Panc1 (cell line): ENCODE measurements around the gene KIAA1217. TPM values are rescaled to one million over a fixed set of nuclear protein-coding genes. Genes with fewer than 3 reads are reported as not detected.

ENCODE experiments used
- ATAC-seq: fragments of 200-7000 bp; cut with Tn5 transposase; 2 replicates; pipeline ENCODE4 v1.9.1; 2020; ENCODE audit warnings: mild to moderate bottlenecking, moderate library complexity
- BruUV-seq: library from RNA; stranded (reverse); fragments of 400-500 nt; replicated peaks from 2 replicates; lab custom pipeline; 2021; lab: Mats Ljungman, UMichigan
- CTCF ChIA-PET: fragments of 300-600 bp; sonication (Branson Sonifier 250); formaldehyde crosslinking; loops from one replicate; lab custom pipeline; 2022; ENCODE audit warnings: antibody characterized with exemption; lab: Charles Lee
- POLR2A ChIA-PET: fragments of 300-600 bp; sonication (Branson Sonifier 250); formaldehyde crosslinking; loops from one replicate; lab custom pipeline; 2022; ENCODE audit warnings: antibody characterized with exemption; lab: Charles Lee
- DNase-seq: peaks from one replicate; pipeline ENCODE4 v3.0.0-alpha.2; 2010; ENCODE audit warnings: low read depth, low spot score
- H3K27ac ChIP-seq: 2 replicates; pipeline ENCODE4 v1.5.1; 2011; ENCODE audit warnings: mild to moderate bottlenecking, low read length, inconsistent platforms
- H3K27me3 ChIP-seq: fragments of 200-500 bp; sonication (Bioruptor generic); 2 replicates; pipeline ENCODE4 v1.6.0; 2014; ENCODE audit warnings: low read length, inconsistent platforms; ENCODE audit not compliant: control insufficient read depth, insufficient read depth
- H3K36me3 ChIP-seq: fragments of 200-500 bp; sonication (Bioruptor generic); 2 replicates; pipeline ENCODE4 v1.5.1; 2014; ENCODE audit warnings: inconsistent platforms, mild to moderate bottlenecking, low read length, moderate library complexity; ENCODE audit not compliant: control insufficient read depth, insufficient read depth
- H3K4me1 ChIP-seq: 2 replicates; pipeline ENCODE4 v1.5.1; 2011; ENCODE audit warnings: inconsistent platforms, mild to moderate bottlenecking, low read length, moderate library complexity; ENCODE audit not compliant: control insufficient read depth, insufficient read depth
- H3K4me3 ChIP-seq, 2 experiments: 2 replicates each; pipeline ENCODE4 v1.5.1; 2011 to 2012; ENCODE audit warnings: low read depth in 2 of 2, low read length in 2 of 2, mild to moderate bottlenecking in 2 of 2, inconsistent platforms in 1 of 2, moderate library complexity in 1 of 2
- H3K9me3 ChIP-seq: fragments of 200-500 bp; sonication (Bioruptor generic); 2 replicates; pipeline ENCODE4 v1.5.1; 2014; ENCODE audit warnings: low read depth, mild to moderate bottlenecking, inconsistent platforms, low read length, moderate library complexity; ENCODE audit not compliant: control insufficient read depth, insufficient read depth
- POLR2AphosphoS5 ChIP-seq: IDR thresholded peaks from 2 replicates; pipeline ENCODE4 v1.6.1; 2012; ENCODE audit warnings: mild to moderate bottlenecking, low read depth, low read length, moderate library complexity
- SIN3A ChIP-seq: IDR thresholded peaks from 2 replicates; pipeline ENCODE4 v1.6.1; 2012; ENCODE audit warnings: low read depth, mild to moderate bottlenecking, low read length, moderate library complexity, borderline replicate concordance; ENCODE audit not compliant: insufficient read depth
- TCF7L2 ChIP-seq: IDR thresholded peaks from 2 replicates; pipeline ENCODE4 v1.6.1; 2011; ENCODE audit warnings: mild to moderate bottlenecking, low read depth, low read length, inconsistent platforms
- in situ Hi-C: cut with HindIII; loops from 2 replicates; pipeline ENCODE4 v1.10.0; 2016; ENCODE audit warnings: low sequenced_read_pairs, low pct_unique_long_range_greater_than_20kb
- intact Hi-C: fragments of 100-400 bp; cut with micrococcal nuclease; formaldehyde crosslinking; loops from one replicate; pipeline ENCODE4 v1.10.0; 2022; ENCODE audit not compliant: unreplicated experiment
- total RNA-seq: library from RNA; stranded (reverse); gene quantifications from one replicate; pipeline ENCODE4 v1.2.1, GENCODE V29; 2021; ENCODE audit not compliant: unreplicated experiment
- TF ChIP-seq, protein P1 (sequence below): fragments of 450-650 bp; IDR thresholded peaks from 2 replicates; pipeline ENCODE4 v1.5.1; 2017; ENCODE audit warnings: mild to moderate bottlenecking
- TF ChIP-seq, protein P2 (sequence below), 2 experiments: IDR thresholded peaks; 2 replicates each; pipeline ENCODE4 v1.6.1; 2011 to 2012; ENCODE audit warnings: low read depth in 2 of 2, control low read depth in 1 of 2, low read length in 1 of 2, mild to moderate bottlenecking in 1 of 2, moderate library complexity in 1 of 2; ENCODE audit not compliant: insufficient read depth in 1 of 2

The KIAA1217 gene
- total RNA-seq, 1 experiment from 2014 or later = 11.6 TPM

DNA sequence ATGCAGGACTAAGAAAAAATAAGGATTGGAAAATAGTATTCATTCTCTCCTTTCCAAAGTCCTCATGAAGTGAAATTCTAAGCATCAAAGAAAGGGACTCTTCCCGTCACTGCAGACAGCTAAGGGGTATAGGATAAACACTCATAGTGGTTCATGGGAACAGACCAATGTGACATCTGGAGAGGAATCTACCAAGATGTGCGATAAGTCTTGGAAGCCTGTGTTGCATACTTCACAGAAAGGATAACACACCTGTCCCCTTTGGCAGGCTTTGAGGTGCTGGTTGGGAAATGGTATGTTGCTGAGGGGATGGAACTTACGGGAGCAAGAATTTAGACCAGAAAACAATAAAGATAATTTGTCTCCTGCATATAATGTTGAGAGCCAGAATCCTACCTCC, 266.7 kb downstream of the KIAA1217 start:
- no TSS peak for BruUV-seq
- in situ Hi-C loops (no loop called here), intact Hi-C loops (no loop called here)
- ATAC-seq (no peak), DNase-seq (no peak)
- Histone ChIP-seq H3K27me3 (no peaks in the 10 kb centered on the region), H3K27ac (no peak overlapping the region), H3K4me1 (peaks cover 6% of the 10 kb centered on the region), H3K36me3 (no peaks in the 10 kb centered on the region), H3K4me3 (no peak overlapping the region), H3K9me3 (no peaks in the 10 kb centered on the region)
- ChIA-PET CTCF (no interaction called here), POLR2A (no interaction called here)
- TF ChIP-seq, protein P1, sequence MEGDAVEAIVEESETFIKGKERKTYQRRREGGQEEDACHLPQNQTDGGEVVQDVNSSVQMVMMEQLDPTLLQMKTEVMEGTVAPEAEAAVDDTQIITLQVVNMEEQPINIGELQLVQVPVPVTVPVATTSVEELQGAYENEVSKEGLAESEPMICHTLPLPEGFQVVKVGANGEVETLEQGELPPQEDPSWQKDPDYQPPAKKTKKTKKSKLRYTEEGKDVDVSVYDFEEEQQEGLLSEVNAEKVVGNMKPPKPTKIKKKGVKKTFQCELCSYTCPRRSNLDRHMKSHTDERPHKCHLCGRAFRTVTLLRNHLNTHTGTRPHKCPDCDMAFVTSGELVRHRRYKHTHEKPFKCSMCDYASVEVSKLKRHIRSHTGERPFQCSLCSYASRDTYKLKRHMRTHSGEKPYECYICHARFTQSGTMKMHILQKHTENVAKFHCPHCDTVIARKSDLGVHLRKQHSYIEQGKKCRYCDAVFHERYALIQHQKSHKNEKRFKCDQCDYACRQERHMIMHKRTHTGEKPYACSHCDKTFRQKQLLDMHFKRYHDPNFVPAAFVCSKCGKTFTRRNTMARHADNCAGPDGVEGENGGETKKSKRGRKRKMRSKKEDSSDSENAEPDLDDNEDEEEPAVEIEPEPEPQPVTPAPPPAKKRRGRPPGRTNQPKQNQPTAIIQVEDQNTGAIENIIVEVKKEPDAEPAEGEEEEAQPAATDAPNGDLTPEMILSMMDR = no peak
- TF ChIP-seq POLR2AphosphoS5 (no peak), TCF7L2 (no peak), SIN3A (no peak)
- TF ChIP-seq, protein P2, sequence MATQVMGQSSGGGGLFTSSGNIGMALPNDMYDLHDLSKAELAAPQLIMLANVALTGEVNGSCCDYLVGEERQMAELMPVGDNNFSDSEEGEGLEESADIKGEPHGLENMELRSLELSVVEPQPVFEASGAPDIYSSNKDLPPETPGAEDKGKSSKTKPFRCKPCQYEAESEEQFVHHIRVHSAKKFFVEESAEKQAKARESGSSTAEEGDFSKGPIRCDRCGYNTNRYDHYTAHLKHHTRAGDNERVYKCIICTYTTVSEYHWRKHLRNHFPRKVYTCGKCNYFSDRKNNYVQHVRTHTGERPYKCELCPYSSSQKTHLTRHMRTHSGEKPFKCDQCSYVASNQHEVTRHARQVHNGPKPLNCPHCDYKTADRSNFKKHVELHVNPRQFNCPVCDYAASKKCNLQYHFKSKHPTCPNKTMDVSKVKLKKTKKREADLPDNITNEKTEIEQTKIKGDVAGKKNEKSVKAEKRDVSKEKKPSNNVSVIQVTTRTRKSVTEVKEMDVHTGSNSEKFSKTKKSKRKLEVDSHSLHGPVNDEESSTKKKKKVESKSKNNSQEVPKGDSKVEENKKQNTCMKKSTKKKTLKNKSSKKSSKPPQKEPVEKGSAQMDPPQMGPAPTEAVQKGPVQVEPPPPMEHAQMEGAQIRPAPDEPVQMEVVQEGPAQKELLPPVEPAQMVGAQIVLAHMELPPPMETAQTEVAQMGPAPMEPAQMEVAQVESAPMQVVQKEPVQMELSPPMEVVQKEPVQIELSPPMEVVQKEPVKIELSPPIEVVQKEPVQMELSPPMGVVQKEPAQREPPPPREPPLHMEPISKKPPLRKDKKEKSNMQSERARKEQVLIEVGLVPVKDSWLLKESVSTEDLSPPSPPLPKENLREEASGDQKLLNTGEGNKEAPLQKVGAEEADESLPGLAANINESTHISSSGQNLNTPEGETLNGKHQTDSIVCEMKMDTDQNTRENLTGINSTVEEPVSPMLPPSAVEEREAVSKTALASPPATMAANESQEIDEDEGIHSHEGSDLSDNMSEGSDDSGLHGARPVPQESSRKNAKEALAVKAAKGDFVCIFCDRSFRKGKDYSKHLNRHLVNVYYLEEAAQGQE (IDR thresholded peaks at IDR 0.05; ENCODE audit: insufficient read depth in 1 of 2, low read depth in 2 of 2, low read length in 1 of 2) = no peak

DNA sequence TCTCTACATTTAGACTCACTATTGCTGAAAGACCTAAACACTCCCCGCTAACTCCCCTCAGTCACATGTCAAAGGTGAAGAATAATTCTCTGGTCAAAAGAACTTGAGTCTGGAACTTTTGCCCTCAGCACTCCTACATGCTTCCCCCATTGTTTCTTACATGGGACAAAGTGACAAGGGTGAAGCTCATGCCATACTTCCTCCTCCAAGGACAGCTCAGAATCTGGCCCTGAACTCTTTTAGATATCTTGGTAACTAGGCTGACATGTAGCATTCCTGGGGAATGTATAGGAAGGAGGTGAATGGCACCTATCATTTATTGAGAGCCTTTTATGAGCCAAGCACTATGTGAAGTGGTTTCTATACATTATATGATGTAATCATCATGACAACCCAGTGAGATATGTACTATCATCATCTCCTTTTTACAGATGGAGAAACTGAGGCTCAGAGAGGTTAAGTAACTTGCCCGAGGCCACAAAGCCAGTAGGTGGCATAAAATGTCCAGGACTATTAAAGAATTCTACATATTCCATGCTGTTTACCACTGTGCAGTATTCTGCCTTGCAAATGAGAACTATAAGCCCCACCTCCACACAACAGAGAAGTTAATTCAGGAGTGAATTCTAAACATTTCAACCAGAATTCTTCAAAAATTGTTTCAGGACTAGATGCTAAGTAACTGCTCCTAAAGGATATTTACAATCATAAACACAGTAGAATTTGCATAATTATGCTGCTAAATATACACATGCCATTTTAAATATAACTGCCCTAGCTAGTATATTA, 268.2 kb downstream of the KIAA1217 start:
- Histone ChIP-seq H3K9me3 (no peaks in the 10 kb centered on the region), H3K4me1 (no peaks in the 10 kb centered on the region), H3K27ac (no peak overlapping the region), H3K27me3 (no peaks in the 10 kb centered on the region), H3K4me3 (no peak overlapping the region), H3K36me3 (no peaks in the 10 kb centered on the region)
- CTCF ChIA-PET = no interaction called here
- TF ChIP-seq, protein P2 (IDR thresholded peaks at IDR 0.05; ENCODE audit: insufficient read depth in 1 of 2, low read depth in 2 of 2, low read length in 1 of 2) = no peak
- TF ChIP-seq POLR2AphosphoS5 (no peak), SIN3A (no peak), TCF7L2 (no peak)
- TF ChIP-seq, protein P1 = no peak
- in situ Hi-C loops = no loop called here
- ATAC-seq (no peak), DNase-seq (no peak)
- intact Hi-C loops = no loop called here
- no TSS peak for BruUV-seq
- POLR2A ChIA-PET = no interaction called here
